ENCODE measurements around the gene DIPK1B.

DIPK1B gene

GRCh38 chr9:136769710-136770191 is 57.4 kb downstream of the DIPK1B start:
- peak; percentile 29 for DNase-seq (ENCODE audit: low read depth, low spot score)

- no peak for DNase-seq (ENCODE audit: low read depth, low spot score)
These were observed 59.6 kb downstream of the DIPK1B start for GRCh38 chr9:136771907-136772415.

GRCh38 chr9:136773386-136774044 is 61.1 kb downstream of the DIPK1B start:
- no peak for DNase-seq (ENCODE audit: low read depth, low spot score)
